Fibroblast of villous mesenchyme (primary cell): ENCODE data around the gene ING4. TPM values are rescaled to one million over a fixed set of nuclear protein-coding genes. Genes with fewer than 3 reads are reported as not detected.
A peak's percentile ranks its signal among the peaks of the same experiment; 100 is the strongest.

Experiments used
- DNase-seq: peaks from one replicate; pipeline ENCODE4 v3.0.0-alpha.2; 2010; ENCODE audit warnings: low read depth
- H3K4me3 ChIP-seq: 2 replicates; pipeline ENCODE4 v1.5.1; 2011; ENCODE audit warnings: low read depth, mild to moderate bottlenecking, low read length
- total RNA-seq: library from RNA; depleted of rRNA; stranded (reverse); fragments of >200 nt; gene quantifications from 2 replicates; pipeline ENCODE4 v1.2.3, GENCODE V29; 2012
- TF ChIP-seq, protein P1 (sequence below): IDR thresholded peaks from 2 replicates; pipeline ENCODE4 v1.5.1; 2012; ENCODE audit warnings: low read depth, mild to moderate bottlenecking, low read length; ENCODE audit not compliant: insufficient read depth

Gene ING4
- total RNA-seq, 1 donor = 25.5 TPM

DNA sequence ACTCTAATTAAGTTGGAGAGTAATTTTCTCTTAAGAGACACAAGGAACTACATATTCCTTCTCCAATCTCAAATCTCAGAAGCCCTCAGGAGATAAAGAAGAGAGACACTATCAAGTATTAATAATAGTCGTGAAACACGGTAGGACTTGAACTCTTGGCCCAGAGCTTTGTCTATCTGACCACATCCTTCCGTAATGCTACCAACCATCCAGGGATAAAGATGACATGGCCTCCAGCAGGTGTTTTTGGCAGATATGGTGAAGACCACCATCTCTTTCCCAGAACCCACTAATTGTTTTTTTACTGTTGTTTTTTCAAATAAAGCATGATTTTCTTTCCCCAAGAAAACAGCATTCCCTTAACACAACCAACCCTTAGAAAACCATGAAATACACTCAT is 22.9 kb upstream of the ING4 start:
- no peak overlapping the region for H3K4me3 ChIP-seq
- DNase-seq = no peak
- TF ChIP-seq, protein P1, sequence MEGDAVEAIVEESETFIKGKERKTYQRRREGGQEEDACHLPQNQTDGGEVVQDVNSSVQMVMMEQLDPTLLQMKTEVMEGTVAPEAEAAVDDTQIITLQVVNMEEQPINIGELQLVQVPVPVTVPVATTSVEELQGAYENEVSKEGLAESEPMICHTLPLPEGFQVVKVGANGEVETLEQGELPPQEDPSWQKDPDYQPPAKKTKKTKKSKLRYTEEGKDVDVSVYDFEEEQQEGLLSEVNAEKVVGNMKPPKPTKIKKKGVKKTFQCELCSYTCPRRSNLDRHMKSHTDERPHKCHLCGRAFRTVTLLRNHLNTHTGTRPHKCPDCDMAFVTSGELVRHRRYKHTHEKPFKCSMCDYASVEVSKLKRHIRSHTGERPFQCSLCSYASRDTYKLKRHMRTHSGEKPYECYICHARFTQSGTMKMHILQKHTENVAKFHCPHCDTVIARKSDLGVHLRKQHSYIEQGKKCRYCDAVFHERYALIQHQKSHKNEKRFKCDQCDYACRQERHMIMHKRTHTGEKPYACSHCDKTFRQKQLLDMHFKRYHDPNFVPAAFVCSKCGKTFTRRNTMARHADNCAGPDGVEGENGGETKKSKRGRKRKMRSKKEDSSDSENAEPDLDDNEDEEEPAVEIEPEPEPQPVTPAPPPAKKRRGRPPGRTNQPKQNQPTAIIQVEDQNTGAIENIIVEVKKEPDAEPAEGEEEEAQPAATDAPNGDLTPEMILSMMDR = no peak

DNA sequence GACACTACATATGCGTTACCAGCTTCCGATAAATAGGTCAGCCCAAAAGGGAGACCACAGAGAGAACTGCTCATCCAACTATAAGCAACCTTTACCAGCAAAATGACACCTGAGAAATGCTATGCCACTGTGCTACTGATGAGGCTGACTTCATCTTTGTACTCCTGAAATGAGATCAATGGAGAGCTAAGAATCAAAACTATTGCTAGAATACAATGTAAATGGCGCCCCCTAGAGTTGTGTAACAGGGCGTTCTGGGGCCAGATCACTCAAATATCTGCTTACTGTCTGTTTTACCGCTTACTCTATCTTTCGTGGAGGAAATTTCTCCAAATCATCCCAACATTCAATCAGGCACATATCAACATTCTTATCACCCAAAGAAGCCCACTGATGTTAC is 21.7 kb upstream of the ING4 start:
- TF ChIP-seq, protein P1 = peak; percentile 40
- no peak for DNase-seq
- no peak overlapping the region for H3K4me3 ChIP-seq

DNA sequence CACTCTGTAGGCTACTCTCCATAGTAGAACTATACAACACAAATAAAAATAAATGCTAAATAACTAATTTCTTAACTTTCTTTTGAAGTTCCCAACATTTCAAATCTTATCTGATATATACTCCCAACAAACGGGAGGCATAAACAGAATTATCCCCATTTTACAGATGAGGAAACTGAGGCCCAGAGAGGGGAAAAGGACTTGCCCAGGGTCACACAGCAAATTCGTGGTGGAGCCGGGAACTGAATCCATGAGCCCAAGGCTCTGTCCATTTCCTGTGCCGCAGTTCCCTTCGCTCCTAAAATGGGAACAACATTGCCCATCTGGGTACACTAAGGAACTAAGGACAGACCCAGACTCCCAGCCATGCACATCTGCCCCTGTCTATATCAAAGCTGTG is 14.0 kb upstream of the ING4 start:
- no peak for DNase-seq
- TF ChIP-seq, protein P1 = no peak

DNA sequence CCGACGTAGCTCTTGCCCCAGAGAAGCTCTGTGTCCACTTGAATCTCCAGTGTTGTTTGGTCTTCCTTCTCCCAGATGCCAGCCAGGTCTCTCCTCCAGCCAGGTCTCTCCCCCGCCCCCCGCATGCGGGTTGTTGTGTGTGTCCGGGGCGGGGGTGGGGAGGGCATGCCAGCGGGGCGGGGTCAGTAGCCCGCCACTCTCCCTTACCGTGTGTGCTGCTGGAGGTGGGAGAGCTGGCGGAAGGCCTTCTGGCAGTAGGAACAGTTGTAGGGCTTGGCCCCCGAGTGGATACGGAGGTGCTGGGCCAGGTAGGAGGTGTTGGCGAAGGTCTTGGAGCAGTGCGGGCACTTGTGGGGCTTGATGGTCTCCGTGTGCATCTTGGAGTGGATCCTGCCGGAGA is 9.2 kb upstream of the ING4 start:
- no peak for DNase-seq
- TF ChIP-seq, protein P1 = no peak
- H3K4me3 ChIP-seq = no peak overlapping the region

More for the DNA sequence above, 14.0 kb upstream of the ING4 start:
- no peak overlapping the region for H3K4me3 ChIP-seq

DNA sequence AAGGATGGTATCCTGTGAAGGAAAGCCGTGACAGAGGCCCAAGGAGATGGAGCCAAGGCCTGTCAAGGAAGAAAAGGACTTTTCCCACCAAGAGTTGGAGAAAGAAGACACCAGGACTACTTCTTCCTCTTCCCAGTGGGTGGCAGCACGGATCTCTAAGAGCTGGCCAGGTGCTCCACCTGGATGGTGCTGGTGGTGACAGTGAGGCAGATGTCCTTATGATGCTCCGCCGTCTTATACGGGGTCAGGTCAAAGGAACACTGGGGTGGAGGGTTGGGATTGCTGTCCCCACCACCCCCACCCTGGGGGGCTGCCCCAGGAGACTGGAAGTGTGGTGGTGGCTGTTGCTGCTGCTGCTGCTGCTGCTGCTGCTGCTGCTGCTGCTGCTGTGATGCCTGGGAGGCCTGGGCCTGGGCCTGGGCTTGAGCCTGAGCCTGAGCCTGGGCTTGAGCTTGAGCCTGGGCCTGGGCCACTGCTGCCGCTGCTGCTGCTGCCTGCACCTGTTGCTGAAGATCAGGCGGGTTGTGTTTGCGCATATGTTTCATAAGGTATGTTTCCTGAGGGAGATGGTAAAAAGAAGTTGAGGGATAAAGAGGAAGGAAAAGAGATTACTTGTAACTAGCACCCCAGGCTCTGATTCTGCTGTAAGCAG is 4.8 kb upstream of the ING4 start:
- H3K4me3 ChIP-seq = no peak overlapping the region
- TF ChIP-seq, protein P1 = no peak
- no peak for DNase-seq

DNA sequence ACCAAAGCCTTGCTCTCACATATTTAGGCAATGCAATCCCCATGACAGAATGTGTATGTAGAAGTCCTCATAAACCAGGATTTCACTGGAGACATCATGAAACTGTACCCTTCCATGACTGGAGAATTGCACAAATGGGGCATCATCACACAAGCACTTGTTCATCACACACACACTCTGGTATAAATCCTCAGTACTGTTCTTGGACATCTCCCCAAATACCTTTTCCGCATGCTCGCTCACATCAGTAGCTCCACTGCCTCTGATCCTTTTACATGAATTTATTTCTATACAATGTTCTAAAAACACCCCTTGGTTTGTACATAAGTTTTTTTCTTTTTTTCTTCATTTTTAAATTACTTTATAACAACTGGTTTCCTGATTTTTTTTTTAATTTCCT is 3.3 kb upstream of the ING4 start:
- H3K4me3 ChIP-seq = no peak overlapping the region
- TF ChIP-seq, protein P1 = no peak
- DNase-seq = no peak

DNA sequence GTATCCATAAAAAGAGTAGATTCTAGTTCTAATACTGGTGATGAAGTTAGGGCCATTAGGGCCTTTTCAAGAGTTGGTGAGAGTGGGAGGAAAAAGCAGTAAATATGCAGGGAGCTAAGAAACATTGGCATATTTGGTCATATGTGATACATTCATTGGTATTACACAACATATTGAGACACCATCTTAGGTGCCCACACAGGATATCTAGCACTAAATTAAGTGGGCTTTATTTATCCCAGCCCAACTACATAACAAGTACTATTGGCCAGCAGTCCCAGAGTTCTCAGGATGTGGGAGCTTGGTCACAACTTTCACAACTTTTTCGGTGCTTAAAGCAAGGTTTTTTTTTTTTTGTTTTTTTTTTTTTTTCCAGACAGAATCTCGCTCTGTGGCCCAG is 2.0 kb upstream of the ING4 start:
- H3K4me3 ChIP-seq = no peak overlapping the region
- no peak for DNase-seq
- TF ChIP-seq, protein P1 = no peak
